Measurements from ENCODE around the gene SPAG16.

SPAG16 gene

GRCh38 chr2:214410918-214411554 is 1126.8 kb downstream of the SPAG16 start, which contains the start of gene VWC2L:
VWC2L (plus strand) TSS chr2:214411054; CDS start chr2:214414194, 3,140 bp downstream.
- DNase-seq = peak; percentile 59

- no peak for DNase-seq
Measured at GRCh38 chr2:214412679-214413078, 1128.4 kb downstream of the SPAG16 start.

- DNase-seq = no peak
Measured at GRCh38 chr2:214436470-214436869, 1152.2 kb downstream of the SPAG16 start.

GRCh38 chr2:214450118-214450894 is 1166.0 kb downstream of the SPAG16 start:
- DNase-seq = no peak

- no peak for DNase-seq
Measured at GRCh38 chr2:214451516-214452275, 1167.4 kb downstream of the SPAG16 start.

All from activated CD8-positive, alpha-beta memory T cell treated with anti-CD3 and anti-CD28 coated beads, Interleukin-2, amount 50 U/mL, for 48 hours (primary cell).